GM18520 (cell line): ENCODE measurements around the gene ST3GAL4.

Experiments used
- ATAC-seq: cut with Tn5 transposase; IDR thresholded peaks from one replicate; pipeline ENCODE4 v1.9.1; 2021; ENCODE audit not compliant: unreplicated experiment

ST3GAL4 gene

DNA sequence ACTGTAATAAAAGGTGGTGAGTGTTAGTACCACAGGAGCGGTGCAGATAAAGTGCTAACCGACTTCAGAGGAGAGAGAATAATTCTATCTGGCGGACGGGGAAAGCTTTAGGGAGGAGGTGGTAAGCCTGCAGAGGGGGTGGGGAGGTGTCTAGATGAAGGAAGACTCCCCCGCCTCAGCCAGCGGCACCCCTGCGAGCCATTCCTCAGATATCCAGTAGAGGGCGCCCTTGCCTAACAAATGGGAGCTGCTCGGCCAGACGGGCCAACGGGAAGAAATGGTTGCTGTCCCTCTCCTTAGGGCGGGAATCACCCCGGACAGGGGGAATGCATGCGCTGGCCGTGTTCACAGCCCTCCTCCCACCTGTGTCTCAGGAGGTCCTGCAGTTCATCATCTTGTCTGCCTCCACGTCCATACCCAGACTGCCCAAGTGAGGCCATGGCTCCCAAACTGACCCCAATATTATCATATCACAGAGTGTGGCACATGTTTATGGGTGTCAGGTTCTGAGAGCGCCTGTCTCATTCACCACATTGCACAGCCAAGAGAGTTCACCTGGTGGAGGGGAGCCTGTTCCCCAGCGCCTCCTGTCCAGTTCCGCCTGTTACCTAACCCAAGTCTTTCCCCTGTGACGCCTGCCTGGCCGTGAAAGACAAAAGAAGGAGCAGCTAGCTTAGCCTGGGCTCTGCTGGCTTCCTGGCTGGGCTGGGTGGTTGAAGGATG lies 85.5 kb downstream of the ST3GAL4 start:
- ATAC-seq = no peak

DNA sequence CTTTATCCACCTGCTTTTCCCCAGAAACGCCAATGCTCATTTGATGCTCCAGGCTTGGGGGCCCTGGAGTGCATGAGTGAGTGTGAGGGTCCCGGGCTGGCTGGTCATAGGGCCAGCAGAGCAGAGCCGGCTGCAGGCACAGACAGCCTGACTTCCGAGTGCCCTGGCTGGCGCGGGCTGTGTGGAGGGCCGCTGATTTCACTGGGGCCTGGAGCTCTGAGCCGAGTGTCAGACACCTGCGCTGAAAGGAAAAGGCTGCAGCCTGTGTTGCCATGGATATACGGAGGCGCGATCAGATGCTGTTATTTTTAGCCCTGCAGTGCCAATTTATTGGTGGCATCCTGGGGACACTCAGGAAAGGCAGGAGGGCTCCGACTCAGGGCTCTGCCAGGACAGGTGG lies 87.6 kb downstream of the ST3GAL4 start:
- ATAC-seq = no peak

DNA sequence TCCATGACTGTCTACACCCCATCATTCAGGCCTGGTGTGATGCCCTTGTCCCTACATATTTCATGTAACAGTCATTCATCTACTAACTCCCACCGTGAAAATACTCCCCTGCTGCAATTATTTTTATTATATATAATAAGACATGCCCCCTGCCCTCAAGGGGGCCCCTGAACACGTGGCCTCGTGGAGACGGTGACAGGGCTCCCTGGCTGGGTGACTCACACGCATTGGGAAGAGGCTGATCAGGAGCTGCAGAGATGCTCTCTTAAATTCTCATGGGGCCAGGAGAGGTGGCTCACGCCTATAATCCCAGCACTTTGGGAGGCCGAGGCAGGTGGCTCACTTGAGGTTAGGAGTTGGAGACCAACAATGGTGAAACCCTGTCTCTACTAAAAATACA lies 88.6 kb downstream of the ST3GAL4 start:
- ATAC-seq = no peak

DNA sequence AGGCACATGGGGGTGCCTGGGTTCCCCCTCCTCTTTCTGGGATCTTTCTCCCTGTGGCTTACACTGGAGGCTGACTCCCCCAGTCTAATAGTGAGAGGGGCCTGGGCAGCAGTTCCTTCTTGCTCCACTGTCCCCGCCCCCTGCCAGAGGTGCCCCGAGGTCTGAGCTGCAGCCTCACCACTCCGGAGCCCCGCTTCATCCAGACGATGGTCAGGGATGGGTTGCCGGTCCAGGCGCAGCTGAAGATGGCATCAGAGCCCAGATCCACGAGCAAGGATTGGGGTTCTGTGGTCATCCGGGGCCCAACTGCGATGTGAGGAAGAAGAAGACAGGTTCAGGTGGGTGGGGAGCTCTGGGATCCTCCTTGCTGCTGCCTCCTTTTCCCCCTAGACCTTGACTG lies 91.1 kb downstream of the ST3GAL4 start:
- ATAC-seq = no peak

DNA sequence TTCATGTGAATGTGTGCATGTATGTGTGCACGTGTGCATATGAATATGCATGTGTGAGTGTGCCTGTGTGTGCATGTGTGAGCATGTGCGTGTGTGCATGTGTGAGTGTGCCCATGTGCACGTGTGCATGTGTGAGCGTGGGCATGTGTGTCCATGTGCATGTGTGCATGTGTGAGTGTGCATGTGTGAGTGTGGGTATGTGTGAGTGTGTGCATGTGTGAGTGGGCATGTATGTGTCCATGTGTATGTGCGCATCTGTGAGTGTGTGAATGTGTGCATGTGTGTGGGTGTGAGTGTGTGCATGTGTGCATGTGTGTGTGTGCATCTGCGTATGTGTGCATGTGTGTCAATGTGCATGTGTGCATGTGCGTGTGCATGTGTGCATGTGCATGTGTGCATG lies 94.7 kb downstream of the ST3GAL4 start:
- ATAC-seq = no peak

DNA sequence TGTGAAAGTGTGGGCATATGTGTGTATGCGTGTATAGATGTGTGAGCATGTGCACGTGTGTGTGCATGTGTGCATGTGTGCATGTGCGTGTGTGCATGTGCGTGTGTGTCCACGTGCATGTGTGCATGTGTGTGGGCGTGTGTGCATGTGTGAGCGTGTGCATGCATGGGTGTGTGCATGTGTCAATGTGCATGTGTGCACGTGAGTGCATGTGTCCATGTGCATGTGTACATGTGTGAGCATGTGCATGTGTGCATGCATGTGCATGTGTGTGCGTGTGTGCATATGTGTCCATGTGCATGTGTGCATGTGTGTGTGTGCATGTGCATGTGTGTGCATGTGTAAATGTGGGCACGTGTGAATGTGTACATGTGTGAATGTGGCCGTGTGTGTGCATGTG lies 95.3 kb downstream of the ST3GAL4 start:
- ATAC-seq = no peak

DNA sequence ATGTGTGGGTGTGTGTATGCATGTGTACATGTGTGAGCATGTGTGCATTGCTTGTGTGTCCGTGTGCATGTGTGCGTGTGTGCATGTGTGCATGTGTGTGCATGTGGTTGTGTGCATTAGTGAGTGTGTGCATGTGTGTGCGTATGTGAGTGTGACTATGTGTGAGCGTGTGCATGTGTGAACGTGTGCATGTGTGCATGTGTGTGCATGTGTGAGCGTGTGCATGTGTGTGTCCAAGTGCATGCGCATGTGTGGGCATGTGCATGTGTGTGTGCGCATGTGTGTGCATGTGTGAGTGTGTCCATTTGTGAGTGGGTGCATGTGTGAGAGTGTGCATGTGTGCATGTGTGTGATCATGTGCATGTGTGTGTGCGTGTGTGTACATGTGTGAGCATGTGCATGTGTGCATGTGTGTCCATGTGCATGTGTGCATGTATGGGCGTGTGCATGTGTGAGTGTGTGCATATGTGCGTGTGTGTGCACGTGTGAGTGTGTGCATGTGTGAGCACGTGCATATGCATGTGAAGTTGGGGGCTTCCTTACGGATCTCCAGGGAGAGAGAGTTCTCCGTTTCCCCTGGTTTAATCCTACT lies 95.8 kb downstream of the ST3GAL4 start:
- no peak for ATAC-seq

DNA sequence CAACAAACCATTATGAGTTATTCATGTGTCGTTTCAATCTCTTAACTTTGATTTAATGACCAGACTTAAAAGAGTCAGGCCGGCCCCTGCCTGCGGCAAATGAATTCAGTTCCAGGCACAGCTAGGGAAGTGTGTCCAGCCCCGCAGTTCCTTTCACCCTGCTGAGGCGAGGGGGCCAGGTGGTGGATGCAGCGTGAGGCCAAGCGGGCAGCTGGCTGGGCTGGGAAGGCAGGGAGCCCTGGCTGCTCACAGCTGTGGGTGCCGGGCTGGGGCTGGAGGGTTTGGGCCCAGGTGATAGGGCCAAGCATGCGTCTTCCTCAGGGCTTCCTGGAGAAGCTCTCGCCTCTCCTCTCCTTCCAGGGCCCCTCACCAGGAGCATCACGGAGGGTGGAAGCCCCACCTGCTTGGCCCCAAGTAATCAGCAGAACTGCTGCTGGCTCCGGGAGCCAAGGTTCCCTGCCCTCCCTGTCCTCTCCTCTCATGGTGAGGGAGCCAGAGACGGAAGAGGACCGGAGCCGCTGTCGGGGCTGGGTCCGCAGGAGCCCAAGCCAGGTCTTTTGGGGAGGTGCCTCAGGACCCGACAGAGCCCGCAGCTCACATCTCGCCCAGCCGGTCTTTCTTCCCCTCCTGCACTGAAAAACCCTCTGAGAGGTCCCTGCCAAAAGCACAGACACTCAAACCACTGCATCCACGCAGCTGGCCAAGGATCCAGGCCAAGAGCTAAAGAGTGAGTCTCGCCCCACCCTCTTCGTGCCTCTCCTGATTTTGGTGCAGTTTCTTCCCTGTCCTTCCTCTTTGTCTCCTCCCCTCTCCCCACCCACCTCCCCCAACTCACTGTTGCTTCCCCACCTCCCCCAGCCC lies 97.0 kb downstream of the ST3GAL4 start:
- ATAC-seq = no peak

DNA sequence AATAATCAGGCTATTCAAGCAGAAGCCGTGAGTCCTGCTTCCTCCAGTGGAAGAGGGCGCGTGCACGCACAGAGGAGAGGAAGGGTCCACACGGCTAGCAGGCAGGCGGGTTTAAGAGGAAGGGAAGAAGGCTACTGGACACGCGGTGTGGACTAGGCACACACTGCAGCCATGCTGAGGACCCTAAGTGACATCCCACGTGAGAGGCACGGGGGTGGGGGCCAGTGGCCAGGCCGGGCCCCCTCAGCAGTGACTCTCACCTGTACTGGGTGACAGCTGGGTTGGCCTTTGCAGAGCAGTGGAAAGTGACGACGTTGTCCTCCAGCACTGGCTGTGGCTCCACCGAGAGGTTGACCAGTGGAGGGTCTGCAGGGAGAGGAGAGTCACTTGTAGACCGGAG lies 100.6 kb downstream of the ST3GAL4 start:
- no peak for ATAC-seq

DNA sequence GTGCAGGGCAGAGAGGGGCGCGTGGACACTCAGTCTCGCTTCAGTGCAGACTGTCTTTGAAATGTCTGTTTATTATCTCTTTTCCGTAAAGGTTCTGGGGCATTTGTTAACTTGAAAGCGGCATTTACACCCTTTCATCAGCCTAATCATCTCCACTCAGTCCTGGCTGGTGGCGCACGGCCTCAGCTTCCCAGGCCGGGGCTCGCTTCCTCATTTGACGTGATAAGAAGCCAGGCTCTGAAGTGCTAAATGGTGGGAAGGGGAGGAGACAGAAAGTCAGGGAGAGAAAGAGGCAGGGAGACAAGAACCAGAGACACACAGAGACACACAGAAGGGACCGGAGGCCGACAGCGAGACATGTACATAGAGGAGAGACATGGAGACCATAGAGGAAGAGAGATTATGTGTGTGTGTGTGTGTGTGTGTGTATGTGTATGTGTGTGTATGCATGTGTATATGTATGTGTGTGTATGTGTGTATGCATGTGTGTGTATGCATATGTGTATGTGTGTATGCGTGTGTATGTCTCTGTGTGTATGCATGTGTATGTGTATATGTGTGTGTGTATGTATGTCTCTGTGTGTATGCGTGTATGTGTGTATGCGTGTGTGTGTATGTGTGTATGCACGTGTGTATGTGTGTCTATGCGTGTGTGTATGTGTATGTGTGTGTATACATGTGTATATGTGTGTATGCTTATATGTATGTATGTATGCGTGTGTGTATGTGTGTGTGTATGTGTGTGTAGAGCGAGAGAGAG lies 101.5 kb downstream of the ST3GAL4 start:
- no peak for ATAC-seq

DNA sequence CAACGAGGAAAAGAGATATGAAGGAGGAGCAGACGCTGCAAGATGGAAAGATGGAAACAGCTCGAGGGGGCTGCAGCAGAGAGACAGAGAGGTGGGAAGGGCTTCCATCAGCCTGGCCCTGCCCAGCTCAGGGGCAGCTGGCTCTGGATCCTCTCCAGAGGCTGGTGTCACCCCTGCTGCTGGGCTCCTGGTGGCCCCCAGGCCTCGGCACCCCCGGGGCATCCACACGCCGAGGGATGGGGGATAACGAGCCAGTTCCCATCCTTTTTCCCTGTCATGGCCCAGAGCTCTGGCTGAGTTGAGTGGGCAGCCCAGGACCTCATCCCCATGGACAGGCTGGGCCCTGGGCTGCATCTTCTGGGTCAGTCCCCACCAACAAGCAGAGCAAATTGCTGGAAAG lies 102.3 kb downstream of the ST3GAL4 start:
- no peak for ATAC-seq

DNA sequence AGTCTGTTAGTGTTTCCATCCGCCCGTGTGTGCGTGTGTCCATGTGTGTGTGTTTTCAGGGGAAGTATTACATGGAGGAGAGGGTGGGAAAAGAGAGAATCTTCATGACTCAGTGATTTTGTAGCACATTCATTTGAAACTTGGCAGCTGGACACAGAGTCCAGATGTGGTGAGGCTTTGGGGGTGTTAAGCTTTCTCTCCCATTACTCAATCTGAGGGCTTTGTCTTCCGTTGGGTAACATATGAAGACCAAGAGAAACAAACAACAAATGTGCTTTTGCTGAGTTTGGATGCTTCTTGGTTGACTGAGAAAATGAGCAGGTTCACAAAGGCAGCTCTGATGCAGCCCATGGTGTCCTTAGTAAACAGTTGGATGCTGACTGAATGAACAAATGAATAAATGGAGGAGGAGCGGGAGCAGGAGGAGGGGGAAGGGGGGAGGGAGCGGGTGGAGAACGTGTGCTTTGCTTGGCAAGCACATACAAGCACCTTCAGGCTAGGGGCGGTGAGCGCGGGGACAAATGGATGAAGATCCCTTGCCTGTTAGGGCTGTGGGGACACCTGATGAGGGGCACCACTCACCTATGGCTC lies 104.3 kb downstream of the ST3GAL4 start:
- no peak for ATAC-seq

DNA sequence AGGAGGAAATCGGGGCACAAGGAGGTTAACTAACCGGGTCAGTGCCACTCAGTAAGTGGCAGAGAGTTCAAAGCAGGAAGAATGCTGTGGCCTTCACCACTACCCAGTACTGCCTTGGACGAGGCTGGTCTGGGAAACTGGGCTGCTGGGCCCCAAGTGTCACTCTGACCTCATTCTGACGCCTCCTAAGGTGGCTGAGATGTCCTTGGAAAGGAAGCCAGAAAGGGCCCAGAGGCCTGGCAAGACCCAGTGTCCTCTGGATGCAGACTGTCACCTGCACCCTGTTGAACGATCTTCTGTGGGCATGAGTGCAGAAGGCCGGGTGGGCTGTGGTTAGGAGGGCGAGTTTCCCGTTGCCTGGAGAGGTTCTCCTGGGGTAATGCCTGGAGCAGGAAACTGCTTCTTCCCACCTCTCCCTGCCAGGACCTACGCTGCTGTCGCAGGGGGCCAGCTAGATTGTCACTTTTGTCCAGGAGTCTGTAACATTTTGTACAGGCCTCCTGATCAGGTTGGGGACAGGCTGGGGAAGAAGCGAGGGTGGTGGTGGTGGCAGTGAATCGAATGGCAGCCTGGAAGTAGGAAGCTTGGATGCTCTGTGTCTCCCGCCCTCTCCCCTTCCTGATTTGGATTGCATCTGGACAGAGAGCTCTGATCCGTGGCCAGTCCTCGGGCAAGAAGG lies 105.1 kb downstream of the ST3GAL4 start:
- ATAC-seq = no peak

DNA sequence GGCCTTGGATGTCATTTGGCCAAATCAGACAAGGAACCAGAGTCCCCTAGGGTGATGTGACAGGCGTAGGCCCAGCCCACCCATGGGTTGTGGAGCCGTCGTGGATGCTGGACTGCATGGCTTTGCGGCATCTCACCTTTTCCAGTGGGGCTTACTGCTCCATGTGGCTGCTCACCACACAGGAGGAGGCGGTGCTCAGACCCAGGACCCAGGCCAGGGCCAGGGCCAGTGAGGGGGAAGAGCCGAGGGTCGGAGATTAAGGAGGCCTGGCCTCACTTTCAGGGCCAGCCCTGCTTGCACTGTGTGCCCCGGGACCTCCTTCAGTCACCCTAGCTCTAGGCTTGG lies 105.6 kb downstream of the ST3GAL4 start:
- no peak for ATAC-seq

DNA sequence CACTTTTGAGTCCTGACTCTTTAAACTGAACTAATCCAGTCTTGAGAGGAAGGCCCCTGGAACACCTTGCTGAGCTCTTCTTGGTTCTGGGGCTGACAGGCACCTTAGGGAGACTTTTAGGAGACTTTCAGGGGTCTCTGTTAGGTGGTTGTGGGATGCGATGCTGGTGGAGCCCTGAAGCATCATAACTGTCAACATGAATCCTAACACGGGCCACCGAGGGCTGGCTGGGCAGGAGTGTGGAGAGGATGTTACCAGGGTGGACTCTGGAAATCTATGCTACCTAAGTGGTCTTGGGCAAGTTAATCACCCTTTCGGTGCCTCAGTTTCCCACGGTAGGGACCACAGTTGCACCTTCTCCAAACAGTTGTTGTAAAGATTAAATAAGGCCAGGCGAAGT lies 106.5 kb downstream of the ST3GAL4 start:
- no peak for ATAC-seq

DNA sequence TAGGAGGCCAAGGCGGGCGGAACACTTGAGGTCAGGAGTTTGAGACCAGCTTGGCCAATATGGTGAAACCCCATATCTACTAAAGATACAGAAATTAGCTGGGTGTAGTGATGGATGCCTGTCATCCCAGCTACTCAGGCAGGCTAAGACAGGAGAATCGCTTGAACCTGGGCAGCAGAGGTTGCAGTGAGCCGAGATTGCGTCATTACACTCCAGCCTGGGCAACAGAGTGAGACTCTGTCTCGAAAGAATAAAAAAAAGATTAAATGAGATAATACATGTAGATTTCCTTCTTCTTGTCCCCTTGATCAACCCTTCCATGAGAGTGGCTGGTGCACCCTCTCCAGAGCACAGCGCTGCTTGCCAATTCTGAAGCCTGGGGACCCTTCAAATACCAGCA lies 106.9 kb downstream of the ST3GAL4 start:
- no peak for ATAC-seq
